Smooth muscle cell (in vitro differentiated cells): Measurements from ENCODE around the gene MLLT10. TPM values are rescaled to one million over a fixed set of nuclear protein-coding genes. Genes with fewer than 3 reads are reported as not detected.
A peak's percentile ranks its signal among the peaks of the same experiment; 100 is the strongest.
"Not testable (repeated sequence)": the region's sequence is repeated elsewhere in the genome, so short reads cannot be mapped to it uniquely, and the experiment has no call there.

Experiments
- DNase-seq: peaks from one replicate; lab custom pipeline; 2025; ENCODE audit not compliant: unreplicated experiment; lab: John Stamatoyannopoulos, UW
- H2AFZ ChIP-seq: fragments of 200-600 bp; sonication (generic); 2 replicates; pipeline ENCODE4 v1.6.0; 2016; ENCODE audit warnings: antibody characterized with exemption, low read depth, mild to moderate bottlenecking
- H3F3A ChIP-seq: fragments of 200-600 bp; sonication (generic); 2 replicates; pipeline ENCODE4 v1.6.0; 2017; ENCODE audit warnings: antibody characterized with exemption, low read depth
- H3K27ac ChIP-seq: fragments of 200-600 bp; sonication (generic); 2 replicates; pipeline ENCODE4 v1.5.1; 2016; ENCODE audit warnings: low read depth, mild to moderate bottlenecking
- H3K27me3 ChIP-seq: fragments of 200-600 bp; sonication (generic); 2 replicates; pipeline ENCODE4 v1.6.1; 2016; ENCODE audit warnings: low read depth, mild to moderate bottlenecking
- H3K36me3 ChIP-seq: fragments of 200-600 bp; sonication (generic); 2 replicates; pipeline ENCODE4 v1.5.1; 2016; ENCODE audit warnings: low read depth
- H3K4me1 ChIP-seq: fragments of 200-600 bp; sonication (generic); 2 replicates; pipeline ENCODE4 v1.5.1; 2016; ENCODE audit warnings: low read depth
- H3K4me2 ChIP-seq: fragments of 200-600 bp; sonication (generic); 2 replicates; pipeline ENCODE4 v1.6.0; 2016; ENCODE audit warnings: mild to moderate bottlenecking
- H3K4me3 ChIP-seq: fragments of 200-600 bp; sonication (generic); 2 replicates; pipeline ENCODE4 v1.5.1; 2016; ENCODE audit warnings: mild to moderate bottlenecking
- H3K79me2 ChIP-seq: fragments of 200-600 bp; sonication (generic); 2 replicates; pipeline ENCODE4 v1.6.0; 2016; ENCODE audit warnings: low read depth, mild to moderate bottlenecking
- H3K9ac ChIP-seq: fragments of 200-600 bp; sonication (generic); 2 replicates; pipeline ENCODE4 v1.6.0; 2016; ENCODE audit warnings: low read depth
- H3K9me3 ChIP-seq: fragments of 200-600 bp; sonication (generic); replicated peaks from 2 replicates; pipeline ENCODE4 v1.5.1; 2016; ENCODE audit warnings: low read depth
- H4K20me1 ChIP-seq: fragments of 200-600 bp; sonication (generic); 2 replicates; pipeline ENCODE4 v1.6.0; 2016; ENCODE audit warnings: low read depth
- CTCF ChIP-seq: fragments of 200-600 bp; sonication (generic); IDR thresholded peaks from 2 replicates; pipeline ENCODE4 v1.5.1; 2017; ENCODE audit warnings: borderline replicate concordance, mild to moderate bottlenecking, antibody characterized with exemption; ENCODE audit not compliant: insufficient read depth, poor library complexity, severe bottlenecking
- WGBS: methylation state at CpG from one replicate; pipeline ENCODE4 v1.1.7; 2016; ENCODE audit warnings: low lambda C conversion rate; 5-methylcytosine and 5-hydroxymethylcytosine counted together
- polyA plus RNA-seq: library from polyadenylated mRNA; unstranded; fragments of >200 nt; fragmentation: Nextera tagmentation; extraction: Ambion mirVana; gene quantifications from 2 replicates; pipeline ENCODE4 v1.2.1, GENCODE V29; 2016
- total RNA-seq: library from RNA; depleted of rRNA; stranded (reverse); fragments of >200 nt; gene quantifications from 2 replicates; pipeline ENCODE4 v1.2.3, GENCODE V29; 2014

MLLT10 gene
- total and polyA plus RNA-seq, 2 experiments from 2014 or later, result 6.8 to 43.6 TPM

DNA sequence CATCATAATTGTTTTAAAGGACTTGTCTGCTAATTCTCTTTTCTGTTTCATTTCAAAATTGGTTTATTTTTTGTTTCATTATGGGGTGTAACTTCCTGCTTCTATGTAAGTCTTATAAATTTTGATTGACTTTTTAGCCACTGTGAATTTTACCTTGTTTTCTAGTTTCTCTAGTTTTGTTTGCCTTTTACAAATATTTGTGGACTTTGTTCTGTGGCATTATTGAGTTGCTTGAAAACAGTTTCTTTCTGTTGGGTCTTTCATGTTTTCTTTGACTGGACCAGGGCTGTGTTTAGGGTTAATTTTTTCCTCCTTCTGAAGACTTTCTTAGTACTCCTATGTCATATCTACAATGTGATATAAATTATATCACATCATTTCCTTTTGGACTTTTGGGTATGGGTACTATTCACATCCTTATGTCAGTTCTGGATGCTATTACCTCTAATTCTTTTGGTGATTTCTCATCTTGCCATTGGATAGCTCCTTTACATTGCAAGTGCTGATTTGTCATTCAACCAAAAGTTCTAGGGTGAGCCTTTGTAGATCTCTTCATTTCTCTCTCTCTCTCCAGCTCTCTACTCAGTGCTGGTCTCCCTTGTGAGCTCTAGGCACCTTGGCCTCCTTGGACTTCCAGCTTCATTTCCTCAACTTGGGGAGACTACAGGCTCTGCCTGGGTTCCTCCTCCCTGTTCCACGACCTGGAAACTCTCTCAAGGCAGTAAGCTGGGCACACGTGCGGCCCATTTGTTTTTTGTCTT, 36.9 kb downstream of the MLLT10 start:
- H3K4me1 ChIP-seq, result peaks cover 12% of the 10 kb centered on the region
- peaks cover 100% of the 10 kb centered on the region for H4K20me1 ChIP-seq

DNA sequence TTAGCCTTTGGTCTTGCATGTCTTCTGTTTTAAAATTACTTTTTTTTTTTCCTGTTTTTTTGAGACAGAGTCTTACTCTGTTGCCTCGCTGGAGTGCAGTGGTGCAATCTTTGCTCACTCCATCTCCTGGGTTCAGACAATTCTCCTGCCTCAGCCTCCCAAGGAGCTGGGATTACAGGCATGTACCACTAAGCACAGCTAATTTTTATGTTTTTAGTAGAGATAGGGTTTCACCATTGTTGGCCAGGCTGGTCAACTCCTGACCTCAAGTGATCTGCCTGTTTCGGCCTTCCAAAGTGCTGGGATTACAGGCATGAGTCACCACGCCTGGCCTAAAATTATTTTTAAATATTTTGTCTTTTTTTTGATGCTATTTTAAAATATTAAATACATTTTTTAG, 38.5 kb downstream of the MLLT10 start:
- H3K36me3 ChIP-seq, result no peaks in the 10 kb centered on the region
- no peaks in the 10 kb centered on the region for H3K9me3 ChIP-seq
- H3K27ac ChIP-seq, result no peak overlapping the region
- TF ChIP-seq CTCF, result no peak
- peaks cover 100% of the 10 kb centered on the region for H4K20me1 ChIP-seq
- peaks cover 12% of the 10 kb centered on the region for H3K4me1 ChIP-seq
- WGBS, result 51% methylated on average over 3 of the region's 3 CpGs
- no peak for DNase-seq
- no peaks in the 10 kb centered on the region for H3K27me3 ChIP-seq
- H3F3A ChIP-seq, result no peaks in the 10 kb centered on the region
- H3K4me3 ChIP-seq, result no peak overlapping the region
- no peak overlapping the region for H2AFZ ChIP-seq
- H3K9ac ChIP-seq, result no peak overlapping the region
- H3K79me2 ChIP-seq, result peaks cover 99% of the 10 kb centered on the region
- H3K4me2 ChIP-seq, result no peak overlapping the region

More for the DNA sequence above, 36.9 kb downstream of the MLLT10 start:
- H3K27ac ChIP-seq, result no peak overlapping the region
- no peak for DNase-seq
- H3K9ac ChIP-seq, result no peak overlapping the region
- no peak for TF ChIP-seq CTCF
- 88% methylated on average over 3 of the region's 3 CpGs for WGBS
- peaks cover 99% of the 10 kb centered on the region for H3K79me2 ChIP-seq
- no peaks in the 10 kb centered on the region for H3K36me3 ChIP-seq
- H3K4me2 ChIP-seq, result no peak overlapping the region
- no peak overlapping the region for H3K4me3 ChIP-seq
- no peaks in the 10 kb centered on the region for H3K9me3 ChIP-seq
- no peak overlapping the region for H2AFZ ChIP-seq
- H3F3A ChIP-seq, result no peaks in the 10 kb centered on the region
- H3K27me3 ChIP-seq, result no peaks in the 10 kb centered on the region

GRCh38 chr10:21574514-21574913, 40.5 kb downstream of the MLLT10 start:
- H3K4me2 ChIP-seq, H3K36me3 ChIP-seq, H3K27me3 ChIP-seq, H3K9me3 ChIP-seq, H3K9ac ChIP-seq, H2AFZ ChIP-seq, H3F3A ChIP-seq, H3K4me3 ChIP-seq, H3K27ac ChIP-seq, DNase-seq: not testable (repeated sequence)
- WGBS, result 98% methylated on average over 2 of the region's 2 CpGs
- Histone ChIP-seq H3K4me1 (peaks cover 12% of the 10 kb centered on the region), H3K79me2 (peaks cover 100% of the 10 kb centered on the region), H4K20me1 (peaks cover 100% of the 10 kb centered on the region)

DNA sequence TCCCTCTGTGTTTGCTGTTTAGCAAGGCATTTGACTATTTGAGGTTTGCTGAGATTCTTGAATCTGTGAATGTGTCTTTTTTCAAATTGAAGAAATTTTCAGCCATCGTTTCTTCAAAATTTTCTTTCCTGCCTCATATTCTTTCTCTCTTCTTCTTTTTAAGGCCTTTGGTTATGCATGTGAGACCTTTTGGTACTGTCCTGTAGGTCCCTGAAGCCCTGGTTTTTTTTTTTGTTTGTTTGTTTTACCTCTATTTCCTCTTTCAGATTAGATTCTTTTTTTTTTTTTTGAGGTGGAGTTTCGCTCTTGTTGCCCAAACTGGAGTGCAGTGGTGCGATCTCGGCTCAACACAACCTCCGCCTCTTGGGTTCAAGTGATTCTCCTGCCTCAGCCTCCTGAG, 45.3 kb downstream of the MLLT10 start:
- TF ChIP-seq CTCF, result no peak
- Histone ChIP-seq H3K79me2 (peaks cover 93% of the 10 kb centered on the region), H3K9me3 (no peaks in the 10 kb centered on the region), H2AFZ (no peak overlapping the region), H4K20me1 (peaks cover 96% of the 10 kb centered on the region), H3K4me3 (no peak overlapping the region), H3K27me3 (no peaks in the 10 kb centered on the region), H3K36me3 (no peaks in the 10 kb centered on the region), H3K27ac (no peak overlapping the region), H3K4me1 (no peaks in the 10 kb centered on the region), H3K9ac (no peak overlapping the region), H3K4me2 (no peak overlapping the region), H3F3A (no peaks in the 10 kb centered on the region)
- over 99% methylated on average over 5 of the region's 5 CpGs for WGBS
- DNase-seq, result no peak

GRCh38 chr10:21581421-21581834, 47.4 kb downstream of the MLLT10 start:
- not testable (repeated sequence) for H3K9ac ChIP-seq, H3K4me1 ChIP-seq, H3K27me3 ChIP-seq, DNase-seq, H3K36me3 ChIP-seq, H2AFZ ChIP-seq, H3K4me3 ChIP-seq, H3F3A ChIP-seq, H3K9me3 ChIP-seq
- Histone ChIP-seq H4K20me1 (peaks cover 91% of the 10 kb centered on the region), H3K79me2 (peaks cover 93% of the 10 kb centered on the region), H3K27ac (peak overlapping the region; percentile 57), H3K4me2 (peak overlapping the region; percentile 22)
- 29% methylated on average over 3 of the region's 3 CpGs for WGBS
